Upper lobe of right lung (tissue), 1 donor: ENCODE measurements around the gene NUP214. TPM values are rescaled to one million over a fixed set of nuclear protein-coding genes. Genes with fewer than 3 reads are reported as not detected.

Source experiments
- ATAC-seq: fragments of 200-7000 bp; cut with Tn5 transposase; one replicate; pipeline ENCODE4 v1.9.1; 2020; ENCODE audit warnings: mild to moderate bottlenecking, moderate library complexity
- DNase-seq: peaks from one replicate; pipeline ENCODE4 v3.0.0-alpha.2; 2020
- H3K27ac ChIP-seq: fragments of 200-600 bp; one replicate; pipeline ENCODE4 v1.8.0; 2022
- H3K27me3 ChIP-seq: fragments of 200-600 bp; one replicate; pipeline ENCODE4 v1.8.0; 2022; ENCODE audit warnings: mild to moderate bottlenecking
- H3K36me3 ChIP-seq: fragments of 200-600 bp; one replicate; pipeline ENCODE4 v1.8.0; 2022
- H3K4me1 ChIP-seq: fragments of 200-600 bp; one replicate; pipeline ENCODE4 v1.8.0; 2022
- H3K4me3 ChIP-seq: fragments of 200-600 bp; one replicate; pipeline ENCODE4 v1.8.0; 2022; ENCODE audit warnings: mild to moderate bottlenecking
- H3K9me3 ChIP-seq: fragments of 200-600 bp; one replicate; pipeline ENCODE4 v1.8.0; 2022
- CTCF ChIP-seq: fragments of 200-600 bp; IDR thresholded peaks from one replicate; pipeline ENCODE4 v1.8.0; 2022; ENCODE audit warnings: antibody characterized with exemption
- intact Hi-C: fragments of 100-400 bp; cut with DNase I; formaldehyde crosslinking; loops from one replicate; pipeline ENCODE4 v1.11.0; 2022
- total RNA-seq: library from RNA; stranded (reverse); fragmentation: NEBNext Ultra II Directional; extraction: Animal tissue kit (Norgen Biotek cat#: 25700); gene quantifications from one replicate; pipeline ENCODE4 v1.2.1, GENCODE V29; 2021
- donor health status: DM: no; HTN: yes; CAD: no; lungs with severe emphysema.

NUP214 gene
- total RNA-seq, 1 donor from 2014 or later: 52.2 TPM

GRCh38 chr9:131276094-131276888, 150.9 kb downstream of the NUP214 start, which contains the start of gene FAM78A:
Gene FAM78A, minus strand, starts transcription at chr9:131276510. Its CDS starts 331 bp downstream, at chr9:131276179.
- Histone ChIP-seq H3K36me3 (no peaks in the 10 kb centered on the region), H3K27me3 (peaks cover 5% of the 10 kb centered on the region), H3K4me1 (peaks cover 19% of the 10 kb centered on the region), H3K27ac (peak within 1 kb of the TSS; percentile 84), H3K9me3 (no peaks in the 10 kb centered on the region), H3K4me3 (peak within 1 kb of the TSS; percentile 67)
- intact Hi-C loops: no loop called here
- ATAC-seq: peak; percentile 21
- no peak for TF ChIP-seq CTCF
- DNase-seq: peak; percentile 85

DNA sequence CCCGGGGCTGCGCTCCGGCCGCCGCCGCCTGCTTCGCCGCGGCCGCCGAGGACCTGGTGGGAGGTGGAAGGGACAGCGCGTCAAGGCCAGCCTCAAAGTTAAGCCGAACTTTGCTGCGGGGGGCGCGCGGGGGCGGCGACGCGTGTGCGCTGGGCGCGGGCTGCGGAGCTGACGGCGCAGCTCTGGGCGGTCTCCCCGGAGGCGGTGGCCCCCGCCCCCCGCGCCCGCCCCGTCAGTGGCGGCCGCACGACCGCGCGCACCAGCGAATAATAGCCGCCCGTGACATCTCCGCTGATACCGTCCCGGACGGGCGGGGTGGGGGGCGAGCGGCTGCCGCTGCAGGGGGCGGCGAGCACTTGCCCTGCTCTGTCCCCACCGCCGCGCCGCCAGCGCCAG, 151.5 kb downstream of the NUP214 start:
- H3K9me3 ChIP-seq: no peaks in the 10 kb centered on the region
- peaks cover 11% of the 10 kb centered on the region for H3K27me3 ChIP-seq
- H3K4me3 ChIP-seq: peak overlapping the region; percentile 67
- DNase-seq (no peak), ATAC-seq (peak; percentile 5)
- no peak for TF ChIP-seq CTCF
- no peaks in the 10 kb centered on the region for H3K36me3 ChIP-seq
- H3K27ac ChIP-seq: peak overlapping the region; percentile 84
- intact Hi-C loops: no loop called here
- peaks cover 13% of the 10 kb centered on the region for H3K4me1 ChIP-seq

- TF ChIP-seq CTCF: no peak
- Histone ChIP-seq H3K36me3 (no peaks in the 10 kb centered on the region), H3K9me3 (no peaks in the 10 kb centered on the region), H3K27me3 (peaks cover 16% of the 10 kb centered on the region), H3K27ac (peak overlapping the region; percentile 58), H3K4me3 (peak overlapping the region; percentile 67), H3K4me1 (peaks cover 10% of the 10 kb centered on the region)
- intact Hi-C loops: no loop called here
- no peak for ATAC-seq
- no peak for DNase-seq
Measured at GRCh38 chr9:131277287-131277909, 152.0 kb downstream of the NUP214 start.

DNA sequence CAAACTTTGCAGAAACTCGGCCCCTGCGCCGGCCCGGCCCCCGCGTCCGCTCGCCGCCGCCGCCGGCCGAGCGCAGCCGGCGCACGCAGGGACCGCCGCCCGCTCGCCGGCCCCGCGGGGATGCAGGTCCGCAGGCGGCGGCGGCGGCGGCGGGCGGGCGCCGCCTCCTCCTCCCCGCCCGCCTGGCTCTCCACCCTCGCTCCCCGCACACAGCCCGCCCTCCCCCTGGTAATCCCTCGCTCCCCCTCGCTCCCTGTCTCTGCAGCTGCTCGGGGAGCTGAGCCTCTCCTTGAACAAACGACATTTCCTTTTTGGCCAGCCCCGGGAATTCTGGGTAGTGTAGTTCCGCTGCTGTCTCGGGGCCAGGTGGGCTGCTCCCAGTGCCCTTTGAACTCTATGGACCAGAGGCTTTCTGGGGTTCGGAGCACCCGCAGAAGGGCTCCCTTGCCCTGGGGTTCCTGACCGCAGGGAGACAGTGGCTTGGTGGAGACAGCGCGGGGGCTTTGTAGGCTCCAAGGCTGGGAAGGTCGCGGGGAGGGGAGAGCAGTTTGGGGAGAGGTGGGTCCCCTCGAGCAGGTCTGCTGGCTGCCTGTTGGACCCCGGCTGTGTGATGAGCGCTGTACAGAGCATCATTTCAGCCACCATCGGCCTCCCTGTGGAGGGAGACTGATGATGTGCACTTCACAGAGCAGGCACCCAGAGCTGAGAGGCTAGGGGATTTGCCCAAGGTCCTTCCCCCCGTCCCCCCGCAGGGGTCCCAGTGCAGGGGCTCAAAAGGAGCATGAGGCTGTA, 152.7 kb downstream of the NUP214 start:
- ATAC-seq (peak; percentile 67), DNase-seq (peak; percentile 87)
- Histone ChIP-seq H3K36me3 (no peaks in the 10 kb centered on the region), H3K4me3 (peak overlapping the region; percentile 67), H3K27me3 (peaks cover 23% of the 10 kb centered on the region), H3K27ac (peak overlapping the region; percentile 58), H3K9me3 (no peaks in the 10 kb centered on the region), H3K4me1 (peaks cover 3% of the 10 kb centered on the region)
- intact Hi-C loops: no loop called here
- TF ChIP-seq CTCF: no peak

DNA sequence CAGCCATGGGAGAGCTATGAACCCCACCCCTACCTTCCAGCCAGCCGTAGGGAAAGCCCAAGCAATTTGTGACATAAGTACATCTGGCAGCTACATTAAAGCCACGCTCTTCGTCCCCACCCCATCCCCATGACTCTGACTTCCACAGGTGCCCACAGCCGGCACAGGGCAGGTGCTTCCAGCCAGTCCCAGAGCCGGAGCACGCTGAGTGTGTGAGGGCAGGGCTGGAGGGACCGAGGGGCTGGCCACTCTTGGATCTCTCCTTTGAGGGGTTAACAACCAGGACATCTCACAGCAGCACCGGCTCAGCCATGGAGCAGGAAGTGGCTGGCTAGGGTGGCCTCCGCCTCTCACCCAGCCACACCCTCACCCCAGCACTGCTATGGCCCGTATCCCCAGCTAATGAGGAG, 153.3 kb downstream of the NUP214 start:
- intact Hi-C loops: no loop called here
- H3K4me3 ChIP-seq: no peak overlapping the region
- H3K36me3 ChIP-seq: no peaks in the 10 kb centered on the region
- H3K4me1 ChIP-seq: no peaks in the 10 kb centered on the region
- H3K27ac ChIP-seq: no peak overlapping the region
- ATAC-seq: no peak
- H3K27me3 ChIP-seq: peaks cover 24% of the 10 kb centered on the region
- no peak for DNase-seq
- no peak for TF ChIP-seq CTCF
- H3K9me3 ChIP-seq: no peaks in the 10 kb centered on the region
